ENCODE data around the gene CCNL1. TPM values are rescaled to one million over a fixed set of nuclear protein-coding genes. Genes with fewer than 3 reads are reported as not detected.
"Not testable (repeated sequence)": the region's sequence is repeated elsewhere in the genome, so short reads cannot be mapped to it uniquely, and the experiment has no call there.

CCNL1 gene
- total RNA-seq, 2 donors from 2014 or later, result 303 to 324 TPM

DNA sequence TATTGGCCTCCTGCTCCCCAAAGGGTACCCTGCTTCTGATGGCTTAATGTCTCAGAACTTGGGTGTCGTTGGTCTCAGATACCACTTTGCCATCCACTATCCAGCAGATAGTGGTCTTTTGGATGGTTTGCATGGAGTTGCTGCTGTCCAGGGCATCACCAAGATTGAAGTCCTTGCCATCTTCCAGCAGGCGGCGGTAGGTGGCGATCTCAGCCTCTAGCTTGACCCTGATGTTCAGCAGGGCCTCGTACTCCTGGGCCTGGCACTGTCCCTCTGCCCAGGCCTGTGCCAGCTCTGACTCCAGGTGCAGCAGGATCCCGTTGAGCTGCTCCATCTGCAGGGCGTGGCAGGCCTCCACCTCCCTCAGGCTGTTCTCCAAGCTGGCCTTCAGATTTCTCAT lies 2.7 kb upstream of the CCNL1 start:
- DNase-seq (ENCODE audit: low spot score); H3K27me3 Mint-ChIP-seq; ATAC-seq; H3K9me3 Mint-ChIP-seq; H3K4me3 Mint-ChIP-seq: not testable (repeated sequence)
- Mint-ChIP-seq H3K27ac (peak overlapping the region; percentile 99), H3K36me3 (peaks cover 18% of the 10 kb centered on the region), H3K4me1 (ENCODE audit: low read depth in 2 of 2) (peaks cover 28 to 35% of the 10 kb centered on the region in 2 donors)

DNA sequence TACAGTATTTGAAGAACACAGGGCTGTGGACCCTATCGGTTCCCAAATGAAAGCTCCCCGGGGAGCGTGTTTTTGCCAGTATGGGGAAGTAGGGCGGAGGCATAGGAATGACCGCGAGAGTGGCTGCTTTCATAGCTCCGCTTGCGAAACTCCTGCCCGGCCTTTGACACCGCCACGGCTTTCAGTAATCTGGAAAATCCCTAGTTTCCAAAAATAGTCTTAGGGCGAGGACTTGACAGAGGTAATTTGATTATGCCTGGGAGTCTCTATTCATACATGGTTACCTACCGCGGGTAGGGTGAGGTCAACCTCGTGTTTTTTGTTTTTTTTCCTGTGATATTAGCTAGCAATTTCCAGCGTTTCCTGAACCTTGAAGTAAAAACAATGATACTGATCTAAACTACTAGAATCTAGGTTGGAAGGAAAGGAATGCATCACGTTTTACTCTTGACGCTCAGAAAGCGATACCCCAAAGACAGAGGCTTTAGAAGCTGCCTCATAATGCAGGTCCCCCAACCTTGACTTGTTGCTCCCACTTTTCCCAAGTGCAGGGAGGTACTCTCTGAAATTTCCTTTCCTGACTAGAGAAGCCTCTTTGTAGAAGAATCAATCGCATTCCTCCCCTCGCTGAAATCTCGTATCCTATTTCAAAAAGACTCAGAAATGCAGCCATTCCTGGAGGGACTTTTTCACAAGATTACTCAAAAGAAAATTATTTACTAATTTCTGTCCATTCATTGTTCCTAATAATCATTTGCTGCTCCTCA lies 894 bp upstream of the CCNL1 start:
- ATAC-seq, result peak; percentile 64 to 80
- peaks cover 36% of the 10 kb centered on the region for H3K36me3 Mint-ChIP-seq
- peaks cover 42 to 47% of the 10 kb centered on the region in 2 donors for H3K4me1 Mint-ChIP-seq (ENCODE audit: low read depth in 2 of 2)

DNA sequence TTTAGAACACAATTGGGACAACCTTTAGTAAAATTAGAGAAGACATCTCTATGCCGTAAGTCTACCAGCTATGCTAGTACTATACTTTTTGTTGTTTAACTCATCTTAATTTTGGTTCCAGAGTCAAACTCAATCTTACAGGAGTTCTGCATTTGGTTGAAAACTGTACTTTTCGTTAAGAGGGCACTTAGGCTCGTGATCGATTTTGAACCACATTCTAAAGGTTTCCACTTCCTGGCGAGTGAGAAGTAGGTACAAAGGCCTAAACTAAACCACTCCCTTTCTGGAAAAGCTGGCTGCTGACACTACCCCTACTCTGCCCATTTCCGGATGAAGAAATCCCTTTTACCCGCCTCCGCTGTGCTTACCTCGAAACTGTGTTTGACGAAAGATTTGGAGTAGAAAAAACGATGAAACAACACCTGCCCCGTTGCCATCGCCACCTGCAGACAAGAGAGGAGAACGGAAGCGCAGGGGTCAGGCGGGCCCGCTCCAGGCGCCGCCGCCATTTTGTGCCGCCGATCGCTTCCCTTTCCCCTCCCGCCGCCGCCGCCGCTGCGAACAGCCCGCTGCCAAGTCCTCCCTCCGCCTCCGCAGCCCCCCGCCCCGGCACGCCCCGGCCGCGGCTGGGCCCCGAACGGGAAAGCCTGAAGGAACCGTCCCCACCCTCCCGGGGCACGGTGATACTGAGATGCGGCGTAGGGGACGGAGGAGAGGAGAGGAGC lies 748 bp downstream of the CCNL1 start:
- Mint-ChIP-seq H3K9me3 (no peaks in the 10 kb centered on the region), H3K36me3 (peaks cover 52% of the 10 kb centered on the region), H3K27ac (peak overlapping the region; percentile 99), H3K27me3 (no peaks in the 10 kb centered on the region), H3K4me3 (peak overlapping the region; percentile 93), H3K4me1 (ENCODE audit: low read depth in 2 of 2) (peaks cover 53 to 64% of the 10 kb centered on the region in 2 donors)
- ATAC-seq (peak; percentile 64), DNase-seq (ENCODE audit: low spot score) (peak; percentile 83)

More for the DNA sequence above, 894 bp upstream of the CCNL1 start:
- no peaks in the 10 kb centered on the region for H3K9me3 Mint-ChIP-seq
- H3K27me3 Mint-ChIP-seq, result no peaks in the 10 kb centered on the region
- peak; percentile 89 for DNase-seq (ENCODE audit: low spot score)
- H3K4me3 Mint-ChIP-seq, result peak overlapping the region; percentile 93
- peak overlapping the region; percentile 99 for H3K27ac Mint-ChIP-seq

DNA sequence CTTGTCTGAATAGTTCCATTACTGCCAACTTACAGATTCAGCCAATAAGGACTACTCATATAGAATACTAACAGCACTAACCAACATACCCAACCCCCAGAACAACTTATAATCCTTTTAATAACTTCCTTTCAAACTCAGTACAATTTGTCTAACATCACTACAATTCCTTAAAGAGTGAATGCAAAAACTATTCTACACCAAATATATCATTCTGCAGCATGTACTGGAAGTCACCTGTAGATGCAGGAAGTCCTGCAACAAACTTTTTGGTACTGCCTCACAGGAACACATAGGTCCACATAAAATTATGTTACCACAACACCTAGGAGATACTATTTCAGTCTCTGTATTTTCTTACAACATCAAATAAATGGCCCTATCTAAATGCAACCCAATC lies 2.1 kb downstream of the CCNL1 start:
- H3K4me1 Mint-ChIP-seq (ENCODE audit: low read depth in 2 of 2), result peaks cover 51 to 69% of the 10 kb centered on the region in 2 donors
- no peak for DNase-seq (ENCODE audit: low spot score)

DNA sequence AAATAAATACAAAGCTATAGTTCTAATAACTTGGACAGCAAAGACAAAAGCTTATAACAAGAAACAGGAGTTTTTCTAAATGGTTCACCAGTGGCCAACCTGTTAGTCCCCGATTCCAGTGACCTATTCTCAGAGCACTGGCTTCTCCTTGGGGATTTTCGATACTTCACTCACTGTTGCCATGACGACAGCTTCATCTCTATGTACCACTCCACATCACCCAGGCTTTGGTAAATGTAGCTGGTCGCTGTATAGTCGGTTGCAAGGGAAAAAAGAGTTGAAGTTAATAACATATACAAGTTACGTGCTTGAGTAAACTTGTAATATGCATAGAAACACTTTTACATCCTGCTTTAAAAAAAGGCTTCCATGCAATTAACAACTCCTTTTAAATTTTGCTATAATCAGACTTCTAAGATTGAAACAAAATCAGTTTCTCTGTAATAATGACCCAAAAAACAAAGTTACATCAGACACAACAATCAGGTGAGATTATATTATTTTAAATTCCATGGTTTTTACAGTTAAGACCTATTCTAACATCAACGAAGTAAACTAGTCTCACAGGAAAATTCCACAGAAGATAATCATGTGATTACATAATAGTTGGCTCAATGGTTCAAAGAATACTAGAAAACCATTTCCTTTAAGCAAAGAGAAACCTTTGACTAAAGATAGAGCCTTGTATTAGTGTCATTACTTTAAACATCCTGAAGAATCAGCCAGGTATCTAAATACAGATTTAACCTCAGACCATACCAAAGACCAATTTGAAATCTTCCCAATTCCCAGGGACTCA lies 2.9 kb downstream of the CCNL1 start:
- DNase-seq (ENCODE audit: low spot score) (no peak), ATAC-seq (no peak)
- Mint-ChIP-seq H3K4me3 (peak overlapping the region; percentile 93), H3K36me3 (peaks cover 63% of the 10 kb centered on the region), H3K9me3 (no peaks in the 10 kb centered on the region), H3K27me3 (no peaks in the 10 kb centered on the region), H3K4me1 (ENCODE audit: low read depth in 2 of 2) (peaks cover 51 to 69% of the 10 kb centered on the region in 2 donors), H3K27ac (peak overlapping the region; percentile 99)

More for the DNA sequence above, 2.1 kb downstream of the CCNL1 start:
- Mint-ChIP-seq H3K9me3 (no peaks in the 10 kb centered on the region), H3K36me3 (peaks cover 63% of the 10 kb centered on the region), H3K27ac (peak overlapping the region; percentile 99), H3K4me3 (peak overlapping the region; percentile 93), H3K27me3 (no peaks in the 10 kb centered on the region)
- no peak for ATAC-seq

GRCh38 chr3:157155591-157155990 lies 4.4 kb downstream of the CCNL1 start:
- peak overlapping the region; percentile 93 for H3K4me3 Mint-ChIP-seq
- H3K27ac Mint-ChIP-seq, result peak overlapping the region; percentile 99
- DNase-seq (ENCODE audit: low spot score) (no peak), ATAC-seq (no peak)
- H3K27me3 Mint-ChIP-seq, result no peaks in the 10 kb centered on the region
- peaks cover 50 to 73% of the 10 kb centered on the region in 2 donors for H3K4me1 Mint-ChIP-seq (ENCODE audit: low read depth in 2 of 2)
- peaks cover 76% of the 10 kb centered on the region for H3K36me3 Mint-ChIP-seq
- H3K9me3 Mint-ChIP-seq, result no peaks in the 10 kb centered on the region

DNA sequence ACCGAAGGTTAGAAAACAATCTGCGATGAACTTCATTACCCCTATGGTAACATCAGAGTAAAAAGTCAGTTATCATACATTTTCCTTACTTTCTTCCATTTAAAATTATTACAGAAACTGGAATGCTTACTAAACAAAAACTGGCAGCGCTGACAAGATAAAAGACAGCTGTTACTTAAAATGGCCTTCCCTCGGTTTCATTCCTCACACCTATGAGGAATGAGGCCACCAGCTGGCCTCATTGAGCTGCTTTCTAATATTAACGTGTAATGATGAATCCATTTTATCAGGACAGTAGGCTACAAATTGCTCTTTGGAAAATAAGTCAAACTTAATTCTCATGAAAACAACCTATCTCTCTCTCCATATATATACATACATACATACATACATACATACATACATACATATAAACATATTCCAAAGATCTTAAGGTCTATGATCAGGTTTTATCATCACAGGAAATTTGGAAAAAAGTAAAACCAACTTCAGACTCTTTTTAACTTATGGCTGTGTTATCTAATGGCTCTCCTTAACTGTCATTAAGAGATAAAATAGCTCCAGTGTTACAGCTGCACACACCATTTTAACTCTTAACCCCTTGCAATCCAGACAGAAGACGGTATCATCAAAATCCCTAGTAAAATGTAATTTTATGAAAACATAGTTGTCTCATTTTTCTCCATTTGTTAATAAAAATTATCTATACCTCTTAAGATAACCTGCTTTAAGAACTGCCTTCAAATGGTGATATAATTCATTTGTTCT lies 5.2 kb downstream of the CCNL1 start:
- peaks cover 49 to 71% of the 10 kb centered on the region in 2 donors for H3K4me1 Mint-ChIP-seq (ENCODE audit: low read depth in 2 of 2)
- H3K4me3 Mint-ChIP-seq, result peak overlapping the region; percentile 93
- H3K27me3 Mint-ChIP-seq, result no peaks in the 10 kb centered on the region
- H3K36me3 Mint-ChIP-seq, result peaks cover 83% of the 10 kb centered on the region
- no peak for DNase-seq (ENCODE audit: low spot score)
- no peak for ATAC-seq
- peak overlapping the region; percentile 83 to 99 for H3K27ac Mint-ChIP-seq
- no peaks in the 10 kb centered on the region for H3K9me3 Mint-ChIP-seq

GRCh38 chr3:157152930-157153329 lies 7.0 kb downstream of the CCNL1 start:
- peak overlapping the region; percentile 44 for H3K4me3 Mint-ChIP-seq
- H3K27me3 Mint-ChIP-seq, result no peaks in the 10 kb centered on the region
- H3K36me3 Mint-ChIP-seq, result peaks cover 85% of the 10 kb centered on the region
- peak overlapping the region in 1 of 2 donors; percentile 26 for H3K27ac Mint-ChIP-seq
- DNase-seq (ENCODE audit: low spot score), result no peak
- ATAC-seq, result no peak
- H3K9me3 Mint-ChIP-seq, result no peaks in the 10 kb centered on the region
- H3K4me1 Mint-ChIP-seq (ENCODE audit: low read depth in 2 of 2), result peaks cover 49 to 76% of the 10 kb centered on the region in 2 donors

GRCh38 chr3:157152438-157152837 lies 7.5 kb downstream of the CCNL1 start:
- Mint-ChIP-seq H3K27ac (no peak overlapping the region), H3K36me3 (peaks cover 80% of the 10 kb centered on the region), H3K27me3 (no peaks in the 10 kb centered on the region), H3K9me3 (no peaks in the 10 kb centered on the region), H3K4me3 (no peak overlapping the region), H3K4me1 (ENCODE audit: low read depth in 2 of 2) (peaks cover 45 to 71% of the 10 kb centered on the region in 2 donors)
- DNase-seq (ENCODE audit: low spot score) (no peak), ATAC-seq (no peak)

GRCh38 chr3:157151627-157152026 lies 8.3 kb downstream of the CCNL1 start:
- Mint-ChIP-seq H3K4me3 (peak overlapping the region; percentile 11), H3K27me3 (no peaks in the 10 kb centered on the region), H3K36me3 (peaks cover 80% of the 10 kb centered on the region), H3K9me3 (no peaks in the 10 kb centered on the region), H3K27ac (peak overlapping the region; percentile 48 to 73), H3K4me1 (ENCODE audit: low read depth in 2 of 2) (peaks cover 37 to 65% of the 10 kb centered on the region in 2 donors)
- ATAC-seq, result no peak
- no peak for DNase-seq (ENCODE audit: low spot score)

GRCh38 chr3:157151151-157151550 lies 8.8 kb downstream of the CCNL1 start:
- peaks cover 33 to 63% of the 10 kb centered on the region in 2 donors for H3K4me1 Mint-ChIP-seq (ENCODE audit: low read depth in 2 of 2)
- H3K27me3 Mint-ChIP-seq, result no peaks in the 10 kb centered on the region
- H3K9me3 Mint-ChIP-seq, result no peaks in the 10 kb centered on the region
- H3K4me3 Mint-ChIP-seq, result no peak overlapping the region
- DNase-seq (ENCODE audit: low spot score) (no peak), ATAC-seq (no peak)
- H3K27ac Mint-ChIP-seq, result peak overlapping the region; percentile 48 to 73
- peaks cover 78% of the 10 kb centered on the region for H3K36me3 Mint-ChIP-seq

GRCh38 chr3:157149136-157149696 lies 10.7 kb downstream of the CCNL1 start:
- DNase-seq (ENCODE audit: low spot score) (no peak), ATAC-seq (no peak)
- Mint-ChIP-seq H3K27me3 (no peaks in the 10 kb centered on the region), H3K36me3 (peaks cover 74% of the 10 kb centered on the region), H3K27ac (peak overlapping the region in 1 of 2 donors; percentile 62), H3K4me1 (ENCODE audit: low read depth in 2 of 2) (peaks cover 29 to 46% of the 10 kb centered on the region in 2 donors), H3K9me3 (no peaks in the 10 kb centered on the region), H3K4me3 (no peak overlapping the region)

Data from natural killer cell treated with Interleukin-12 subunit alpha and Interleukin-12 subunit beta and Interleukin-15 and Interleukin-18, amount 100 ng/mL, for 72 hours (primary cell).